H1 (cell line): ENCODE measurements around the gene KLK5. TPM values are rescaled to one million over a fixed set of nuclear protein-coding genes. Genes with fewer than 3 reads are reported as not detected.

ENCODE experiments used
- CHD7 ChIP-seq: fragments of 300-600 bp; sonication (generic); IDR thresholded peaks from 2 replicates; pipeline ENCODE4 v1.7.1; 2012; ENCODE audit warnings: low read length, moderate library complexity, mild to moderate bottlenecking, inconsistent platforms; ENCODE audit not compliant: insufficient replicate concordance
- EGR1 ChIP-seq: IDR thresholded peaks from 2 replicates; pipeline ENCODE4 v1.6.1; 2011; ENCODE audit warnings: low read depth, low read length, borderline replicate concordance
- TEAD4 ChIP-seq: IDR thresholded peaks from 2 replicates; pipeline ENCODE4 v1.6.1; 2012; ENCODE audit warnings: low read depth, low read length, inconsistent platforms, mixed read lengths
- polyA plus RNA-seq, 7 experiments: library from polyadenylated mRNA; depleted of rRNA in 3 of 7; stranded (reverse) in 5 of 7; unstranded in 2 of 7; fragments of >200 nt in 5 of 7; fragments of 200-250 nt in 2 of 7; gene quantifications; 1 replicate in 5 of 7; 2 replicates in 1 of 7; 4 replicates in 1 of 7; pipeline versions ENCODE4 v1.2.1 to v1.2.3, GENCODE V29; 2011 to 2013; ENCODE audit warnings: missing spikeins in 2 of 7, mixed read lengths in 2 of 7
- total RNA-seq: library from RNA; stranded (reverse); fragmentation: NEBNext Ultra II Directional; extraction: Animal tissue kit (Norgen Biotek cat#: 25700); gene quantifications from 2 replicates; pipeline ENCODE4 v1.2.1, GENCODE V29; 2021

KLK5 gene
- total and polyA plus RNA-seq, 2 of the 8 experiments (the other 6 are each of a cell fraction or from before 2014, with no cell fraction given), result 0.76 to 2.0 TPM

GRCh38 chr19:50983625-50984292 is 30.9 kb upstream of the KLK5 start, which contains the start of gene KLK7 (continued):
- TF ChIP-seq CHD7 (no peak), TEAD4 (no peak), EGR1 (peak; percentile 64; the same call in 1 of the 2 replicates)
